EH (cell line): ENCODE results near the gene TMIGD2.
"Not testable (repeated sequence)": the region's sequence is repeated elsewhere in the genome, so short reads cannot be mapped to it uniquely, and the experiment has no call there.

Experiments used
- DNase-seq: peaks from one replicate; pipeline ENCODE4 v3.0.0-alpha.2; 2015; ENCODE audit warnings: low read depth

Gene TMIGD2

GRCh38 chr19:4267101-4267900, 34.9 kb downstream of the TMIGD2 start:
- peak; percentile 42 for DNase-seq

GRCh38 chr19:4266253-4267000, 35.8 kb downstream of the TMIGD2 start:
- no peak for DNase-seq

- DNase-seq, result no peak
Observed at GRCh38 chr19:4264812-4265211, 37.4 kb downstream of the TMIGD2 start.

GRCh38 chr19:4260613-4261191, 41.5 kb downstream of the TMIGD2 start:
- DNase-seq, result no peak

GRCh38 chr19:4258181-4258580, 44.0 kb downstream of the TMIGD2 start:
- no peak for DNase-seq

- no peak for DNase-seq
Observed at GRCh38 chr19:4257025-4257424, 45.2 kb downstream of the TMIGD2 start.

- DNase-seq, result no peak
Observed at GRCh38 chr19:4256563-4256962, 45.6 kb downstream of the TMIGD2 start.

- peak; percentile 100 for DNase-seq
Observed at GRCh38 chr19:4246767-4247593, 55.2 kb downstream of the TMIGD2 start, which contains the start of gene YJU2. Gene YJU2, plus strand, starts transcription at chr19:4247080. Its CDS starts 67 bp downstream, at chr19:4247147.

- DNase-seq, result not testable (repeated sequence)
Observed at GRCh38 chr19:4245938-4246337, 56.3 kb downstream of the TMIGD2 start.
